ENCODE measurements around the gene LCE1B.

LCE1B gene

DNA sequence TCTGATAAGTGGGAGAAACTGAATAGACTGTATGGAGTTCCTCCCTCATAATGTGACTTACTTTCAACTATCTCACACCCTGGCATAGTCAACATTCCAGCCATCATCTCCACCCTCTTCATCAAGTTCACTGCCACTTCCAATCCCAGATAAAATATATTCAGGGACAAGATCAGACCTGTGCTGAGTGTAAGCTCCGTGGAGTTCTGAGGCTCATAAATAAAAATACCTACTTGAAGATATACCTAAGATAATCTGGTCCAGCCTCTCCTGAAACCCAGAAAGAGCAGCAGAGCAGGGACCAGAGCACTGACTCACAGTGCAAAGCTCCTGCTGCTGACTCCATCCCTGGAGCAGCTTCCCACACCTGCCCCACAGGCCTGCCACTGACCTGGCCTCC, 46.3 kb downstream of the LCE1B start:
- TF ChIP-seq, protein P1, sequence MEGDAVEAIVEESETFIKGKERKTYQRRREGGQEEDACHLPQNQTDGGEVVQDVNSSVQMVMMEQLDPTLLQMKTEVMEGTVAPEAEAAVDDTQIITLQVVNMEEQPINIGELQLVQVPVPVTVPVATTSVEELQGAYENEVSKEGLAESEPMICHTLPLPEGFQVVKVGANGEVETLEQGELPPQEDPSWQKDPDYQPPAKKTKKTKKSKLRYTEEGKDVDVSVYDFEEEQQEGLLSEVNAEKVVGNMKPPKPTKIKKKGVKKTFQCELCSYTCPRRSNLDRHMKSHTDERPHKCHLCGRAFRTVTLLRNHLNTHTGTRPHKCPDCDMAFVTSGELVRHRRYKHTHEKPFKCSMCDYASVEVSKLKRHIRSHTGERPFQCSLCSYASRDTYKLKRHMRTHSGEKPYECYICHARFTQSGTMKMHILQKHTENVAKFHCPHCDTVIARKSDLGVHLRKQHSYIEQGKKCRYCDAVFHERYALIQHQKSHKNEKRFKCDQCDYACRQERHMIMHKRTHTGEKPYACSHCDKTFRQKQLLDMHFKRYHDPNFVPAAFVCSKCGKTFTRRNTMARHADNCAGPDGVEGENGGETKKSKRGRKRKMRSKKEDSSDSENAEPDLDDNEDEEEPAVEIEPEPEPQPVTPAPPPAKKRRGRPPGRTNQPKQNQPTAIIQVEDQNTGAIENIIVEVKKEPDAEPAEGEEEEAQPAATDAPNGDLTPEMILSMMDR (IDR thresholded peaks at IDR 0.05; ENCODE audit: low read depth, low read length): no peak

DNA sequence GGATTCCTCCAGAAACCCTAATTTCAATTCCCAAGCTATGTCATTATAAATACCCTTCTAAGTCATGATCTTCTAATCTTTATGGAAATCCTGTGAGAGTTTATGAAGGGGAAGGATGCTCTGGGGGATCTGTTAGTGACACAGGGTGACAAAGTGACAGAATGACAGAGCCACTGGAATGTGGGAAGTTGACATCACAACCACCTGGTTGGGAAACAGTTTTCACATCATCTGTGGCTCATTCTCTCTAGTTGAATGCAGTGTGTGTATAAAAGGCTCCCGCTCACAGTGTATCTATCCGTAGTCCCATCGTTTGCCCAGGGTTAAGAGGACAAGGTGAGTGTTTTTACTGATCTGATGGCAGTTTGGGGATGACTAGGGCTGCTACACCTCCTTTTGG, 47.9 kb downstream of the LCE1B start, which contains the start of gene LCE7A:
Gene LCE7A, plus strand, starts transcription at position 301 of the 400 bp plus-strand sequence. CDS start 702 bp downstream, outside the sequence.
- no peak for DNase-seq (ENCODE audit: extremely low read depth, low read depth)
- TF ChIP-seq, protein P1 (IDR thresholded peaks at IDR 0.05; ENCODE audit: low read depth, low read length): no peak

More for the DNA sequence above, 46.3 kb downstream of the LCE1B start:
- no peak for DNase-seq (ENCODE audit: extremely low read depth, low read depth)

DNA sequence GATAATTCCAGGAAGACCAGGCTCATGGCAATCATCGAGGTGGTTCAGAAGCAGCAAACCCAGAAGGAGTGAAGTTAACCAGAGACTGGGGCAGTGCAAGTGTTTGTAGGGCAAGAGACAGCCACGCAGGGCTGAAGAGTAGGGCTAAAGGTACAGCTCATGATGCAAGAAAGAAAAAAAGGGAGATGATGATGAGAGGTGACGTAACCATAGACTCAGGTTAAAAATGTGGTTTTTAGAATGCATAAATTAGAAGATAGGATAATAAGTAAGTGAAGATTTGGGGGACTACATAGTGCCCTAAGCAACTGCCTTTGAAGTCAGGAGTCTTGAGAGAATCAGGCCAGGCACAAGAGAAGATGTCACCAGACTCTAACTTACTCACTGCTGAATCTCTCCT, 48.4 kb downstream of the LCE1B start:
- DNase-seq (ENCODE audit: extremely low read depth, low read depth): no peak
- TF ChIP-seq, protein P1 (IDR thresholded peaks at IDR 0.05; ENCODE audit: low read depth, low read length): no peak

DNA sequence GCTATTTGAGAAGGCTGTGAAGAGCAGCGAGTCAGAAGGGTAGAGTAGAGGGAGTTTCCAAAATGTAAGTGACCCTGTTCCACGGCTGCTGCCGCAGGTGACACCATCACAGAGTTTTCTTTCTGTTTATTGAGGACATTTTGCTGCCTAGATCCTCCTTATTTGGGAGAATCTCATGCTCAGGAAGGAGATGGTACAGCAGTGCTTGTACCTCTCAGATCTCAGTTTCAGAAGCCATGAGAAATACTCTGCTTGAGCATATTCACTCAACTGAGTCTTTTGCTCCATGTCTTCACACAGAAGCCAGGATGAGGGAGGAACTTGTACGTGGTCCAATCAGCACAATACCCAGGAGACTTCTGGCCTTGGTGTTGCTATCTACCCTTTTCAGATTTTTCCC, 49.6 kb downstream of the LCE1B start:
- no peak for DNase-seq (ENCODE audit: extremely low read depth, low read depth)
- TF ChIP-seq, protein P1 (IDR thresholded peaks at IDR 0.05; ENCODE audit: low read depth, low read length): no peak

All from AG09319 (cell line).